ENCODE measurements around the gene PRDM2.

GRCh38 chr1:13760921-13761320 lies 60.9 kb downstream of the PRDM2 start:
- TF ChIP-seq CTCF (IDR thresholded peaks at IDR 0.05; ENCODE audit: poor library complexity) (no peak), EZH2 (IDR thresholded peaks at IDR 0.05; ENCODE audit: borderline replicate concordance) (no peak)
